ENCODE measurements around the gene AGFG1.

GRCh38 chr2:227485429-227485828, 13.5 kb downstream of the AGFG1 start:
- TF ChIP-seq POLR2AphosphoS5 (IDR thresholded peaks at IDR 0.05; ENCODE audit: low read depth, low read length) (no peak), REST (IDR thresholded peaks at IDR 0.05; ENCODE audit: insufficient read depth in 1 of 2, low read depth in 2 of 2, low read length in 2 of 2) (no peak)
